NCI-H1436 treated with DMSO at 0.1 percent for 48 hours (cell line): ENCODE measurements around the gene GPR143.

Source experiments
- DNase-seq: peaks from one replicate; lab custom pipeline; 2025; lab: John Stamatoyannopoulos, UW

The GPR143 gene

GRCh38 chrX:9768321-9768839 lies 2.7 kb upstream of the GPR143 start:
- peak; percentile 7 for DNase-seq

GRCh38 chrX:9767375-9767774 lies 1.7 kb upstream of the GPR143 start:
- peak; percentile 32 for DNase-seq

GRCh38 chrX:9765072-9765736 lies 443 bp downstream of the GPR143 start:
- DNase-seq, result no peak

- DNase-seq, result no peak
These were observed 6.3 kb downstream of the GPR143 start for GRCh38 chrX:9759337-9759736.

GRCh38 chrX:9758021-9758638 lies 7.5 kb downstream of the GPR143 start:
- no peak for DNase-seq

- no peak for DNase-seq
These were observed 8.3 kb downstream of the GPR143 start for GRCh38 chrX:9757366-9757765.

GRCh38 chrX:9749146-9749692 lies 16.4 kb downstream of the GPR143 start:
- no peak for DNase-seq

- DNase-seq, result no peak
These were observed 18.0 kb downstream of the GPR143 start for GRCh38 chrX:9747644-9748043.

- no peak for DNase-seq
These were observed 19.3 kb downstream of the GPR143 start for GRCh38 chrX:9746148-9746888.

- DNase-seq, result no peak
These were observed 20.1 kb downstream of the GPR143 start for GRCh38 chrX:9745417-9746115.

GRCh38 chrX:9739130-9739529 lies 26.5 kb downstream of the GPR143 start:
- no peak for DNase-seq

GRCh38 chrX:9738151-9738550 lies 27.5 kb downstream of the GPR143 start:
- DNase-seq, result no peak

GRCh38 chrX:9737363-9737762 lies 28.3 kb downstream of the GPR143 start:
- DNase-seq, result no peak

- no peak for DNase-seq
These were observed 34.9 kb downstream of the GPR143 start for GRCh38 chrX:9730752-9731151.

GRCh38 chrX:9730078-9730477 lies 35.6 kb downstream of the GPR143 start:
- DNase-seq, result no peak

- no peak for DNase-seq
These were observed 36.3 kb downstream of the GPR143 start for GRCh38 chrX:9729171-9729885.

GRCh38 chrX:9728261-9728660 lies 37.4 kb downstream of the GPR143 start:
- no peak for DNase-seq

- no peak for DNase-seq
These were observed 40.9 kb downstream of the GPR143 start for GRCh38 chrX:9724711-9725110.

- no peak for DNase-seq
These were observed 48.3 kb downstream of the GPR143 start for GRCh38 chrX:9717376-9717775.

- DNase-seq, result no peak
These were observed 55.3 kb downstream of the GPR143 start for GRCh38 chrX:9710332-9710731.

- no peak for DNase-seq
These were observed 56.6 kb downstream of the GPR143 start for GRCh38 chrX:9708923-9709553.
